ENCODE data around the gene SLC24A3. TPM values are rescaled to one million over a fixed set of nuclear protein-coding genes. Genes with fewer than 3 reads are reported as not detected.

SLC24A3 gene
- total RNA-seq, 1 donor from 2014 or later: 0.11 TPM

GRCh38 chr20:19697415-19697814 lies 485.0 kb downstream of the SLC24A3 start:
- Mint-ChIP-seq H3K4me3 (ENCODE audit: unreplicated experiment) (no peak overlapping the region), H3K4me1 (ENCODE audit: unreplicated experiment) (peaks cover 47% of the 10 kb centered on the region), H3K27ac (ENCODE audit: unreplicated experiment) (no peak overlapping the region), H3K9me3 (ENCODE audit: unreplicated experiment) (peaks cover 6% of the 10 kb centered on the region), H3K27me3 (ENCODE audit: unreplicated experiment) (no peaks in the 10 kb centered on the region), H3K36me3 (ENCODE audit: unreplicated experiment) (no peaks in the 10 kb centered on the region)
- TF ChIP-seq CTCF (IDR thresholded peaks at IDR 0.05): no peak
- DNase-seq (ENCODE audit: extremely low spot score, unreplicated experiment): no peak

- TF ChIP-seq CTCF (IDR thresholded peaks at IDR 0.05): no peak
- peaks cover 38% of the 10 kb centered on the region for H3K4me1 Mint-ChIP-seq (ENCODE audit: unreplicated experiment)
- H3K36me3 Mint-ChIP-seq (ENCODE audit: unreplicated experiment): no peaks in the 10 kb centered on the region
- H3K27me3 Mint-ChIP-seq (ENCODE audit: unreplicated experiment): peaks cover under 1% of the 10 kb centered on the region
- peaks cover 12% of the 10 kb centered on the region for H3K9me3 Mint-ChIP-seq (ENCODE audit: unreplicated experiment)
- no peak overlapping the region for H3K4me3 Mint-ChIP-seq (ENCODE audit: unreplicated experiment)
- H3K27ac Mint-ChIP-seq (ENCODE audit: unreplicated experiment): peak overlapping the region; percentile 47
- DNase-seq (ENCODE audit: extremely low spot score, unreplicated experiment): no peak
Observed at GRCh38 chr20:19699180-19699971, 486.9 kb downstream of the SLC24A3 start.

GRCh38 chr20:19701429-19701828 lies 489.0 kb downstream of the SLC24A3 start:
- TF ChIP-seq CTCF (IDR thresholded peaks at IDR 0.05): no peak
- DNase-seq (ENCODE audit: extremely low spot score, unreplicated experiment): no peak
- peaks cover 22% of the 10 kb centered on the region for H3K4me1 Mint-ChIP-seq (ENCODE audit: unreplicated experiment)
- H3K4me3 Mint-ChIP-seq (ENCODE audit: unreplicated experiment): no peak overlapping the region
- no peak overlapping the region for H3K27ac Mint-ChIP-seq (ENCODE audit: unreplicated experiment)
- H3K9me3 Mint-ChIP-seq (ENCODE audit: unreplicated experiment): peaks cover 12% of the 10 kb centered on the region
- no peaks in the 10 kb centered on the region for H3K36me3 Mint-ChIP-seq (ENCODE audit: unreplicated experiment)
- peaks cover 2% of the 10 kb centered on the region for H3K27me3 Mint-ChIP-seq (ENCODE audit: unreplicated experiment)

- no peak overlapping the region for H3K4me3 Mint-ChIP-seq (ENCODE audit: unreplicated experiment)
- no peak for TF ChIP-seq CTCF (IDR thresholded peaks at IDR 0.05)
- DNase-seq (ENCODE audit: extremely low spot score, unreplicated experiment): no peak
- H3K27me3 Mint-ChIP-seq (ENCODE audit: unreplicated experiment): peaks cover 2% of the 10 kb centered on the region
- H3K4me1 Mint-ChIP-seq (ENCODE audit: unreplicated experiment): peaks cover 32% of the 10 kb centered on the region
- H3K36me3 Mint-ChIP-seq (ENCODE audit: unreplicated experiment): no peaks in the 10 kb centered on the region
- peaks cover 12% of the 10 kb centered on the region for H3K9me3 Mint-ChIP-seq (ENCODE audit: unreplicated experiment)
- H3K27ac Mint-ChIP-seq (ENCODE audit: unreplicated experiment): no peak overlapping the region
Observed at GRCh38 chr20:19706463-19706862, 494.0 kb downstream of the SLC24A3 start.

- no peak overlapping the region for H3K4me3 Mint-ChIP-seq (ENCODE audit: unreplicated experiment)
- peak overlapping the region; percentile 21 for H3K27ac Mint-ChIP-seq (ENCODE audit: unreplicated experiment)
- H3K36me3 Mint-ChIP-seq (ENCODE audit: unreplicated experiment): no peaks in the 10 kb centered on the region
- no peak for TF ChIP-seq CTCF (IDR thresholded peaks at IDR 0.05)
- no peak for DNase-seq (ENCODE audit: extremely low spot score, unreplicated experiment)
- no peaks in the 10 kb centered on the region for H3K27me3 Mint-ChIP-seq (ENCODE audit: unreplicated experiment)
- peaks cover 52% of the 10 kb centered on the region for H3K4me1 Mint-ChIP-seq (ENCODE audit: unreplicated experiment)
- H3K9me3 Mint-ChIP-seq (ENCODE audit: unreplicated experiment): no peaks in the 10 kb centered on the region
Observed at GRCh38 chr20:19709635-19710335, 497.3 kb downstream of the SLC24A3 start.
